GM19351 (cell line): Measurements from ENCODE around the gene MEIOSIN.

Source experiments
- ATAC-seq: cut with Tn5 transposase; IDR thresholded peaks from one replicate; pipeline ENCODE4 v1.9.1; 2021; ENCODE audit warnings: mild to moderate bottlenecking, moderate library complexity; ENCODE audit not compliant: unreplicated experiment

Gene MEIOSIN

GRCh38 chr19:45779231-45780145, 46.2 kb downstream of the MEIOSIN start:
- ATAC-seq = peak; percentile 85

GRCh38 chr19:45780146-45780447, 46.9 kb downstream of the MEIOSIN start:
- ATAC-seq = no peak

- no peak for ATAC-seq
Observed at GRCh38 chr19:45780448-45781213, 47.4 kb downstream of the MEIOSIN start.

- no peak for ATAC-seq
Observed at GRCh38 chr19:45781214-45782161, 48.2 kb downstream of the MEIOSIN start.

- ATAC-seq = no peak
Observed at GRCh38 chr19:45782162-45782691, 49.0 kb downstream of the MEIOSIN start, which contains the start of gene DMPK. TSS of gene DMPK (minus strand) at chr19:45782490. CDS start at chr19:45782352, 138 bp downstream.

- ATAC-seq = no peak
Observed at GRCh38 chr19:45782820-45783785, 49.9 kb downstream of the MEIOSIN start.

GRCh38 chr19:45784096-45784495, 50.9 kb downstream of the MEIOSIN start:
- ATAC-seq = no peak

GRCh38 chr19:45785097-45785496, 51.9 kb downstream of the MEIOSIN start:
- no peak for ATAC-seq

- no peak for ATAC-seq
Observed at GRCh38 chr19:45785781-45786532, 52.7 kb downstream of the MEIOSIN start.

- ATAC-seq = no peak
Observed at GRCh38 chr19:45786533-45786894, 53.3 kb downstream of the MEIOSIN start.

GRCh38 chr19:45789035-45789786, 56.0 kb downstream of the MEIOSIN start:
- no peak for ATAC-seq

- ATAC-seq = no peak
Observed at GRCh38 chr19:45790942-45791341, 57.7 kb downstream of the MEIOSIN start.

- peak; percentile 12 for ATAC-seq
Observed at GRCh38 chr19:45791744-45792469, 58.7 kb downstream of the MEIOSIN start.

GRCh38 chr19:45792470-45793177, 59.4 kb downstream of the MEIOSIN start, which contains the start of gene DMWD:
TSS of gene DMWD (minus strand) at chr19:45792845. CDS start at chr19:45792756, 89 bp downstream.
- peak; percentile 91 for ATAC-seq

GRCh38 chr19:45793178-45793564, 59.9 kb downstream of the MEIOSIN start:
- ATAC-seq = no peak

GRCh38 chr19:45793876-45794275, 60.6 kb downstream of the MEIOSIN start:
- no peak for ATAC-seq

- ATAC-seq = no peak
Observed at GRCh38 chr19:45794627-45795026, 61.4 kb downstream of the MEIOSIN start.
